ENCODE measurements around the gene TBC1D22A.

Gene TBC1D22A

GRCh38 chr22:47177334-47177815 lies 414.9 kb downstream of the TBC1D22A start:
- no peak for DNase-seq

- DNase-seq: no peak
These were observed 415.9 kb downstream of the TBC1D22A start for GRCh38 chr22:47178339-47178738.

GRCh38 chr22:47180796-47181195 lies 418.3 kb downstream of the TBC1D22A start:
- DNase-seq: no peak

- no peak for DNase-seq
These were observed 424.9 kb downstream of the TBC1D22A start for GRCh38 chr22:47187176-47187957.

GRCh38 chr22:47188261-47189055 lies 426.0 kb downstream of the TBC1D22A start:
- DNase-seq: no peak

GRCh38 chr22:47189056-47189916 lies 426.8 kb downstream of the TBC1D22A start:
- DNase-seq: no peak

GRCh38 chr22:47190276-47190956 lies 428.0 kb downstream of the TBC1D22A start:
- DNase-seq: no peak

- DNase-seq: no peak
These were observed 428.7 kb downstream of the TBC1D22A start for GRCh38 chr22:47190957-47191670.

GRCh38 chr22:47191671-47192650 lies 429.5 kb downstream of the TBC1D22A start:
- DNase-seq: no peak

- DNase-seq: peak; percentile 14 to 18
These were observed 430.4 kb downstream of the TBC1D22A start for GRCh38 chr22:47192651-47193437.

- no peak for DNase-seq
These were observed 431.3 kb downstream of the TBC1D22A start for GRCh38 chr22:47193606-47194329.

GRCh38 chr22:47194476-47195155 lies 432.2 kb downstream of the TBC1D22A start:
- DNase-seq: no peak

GRCh38 chr22:47195156-47195483 lies 432.7 kb downstream of the TBC1D22A start:
- DNase-seq: no peak

- no peak for DNase-seq
These were observed 433.2 kb downstream of the TBC1D22A start for GRCh38 chr22:47195484-47196165.

GRCh38 chr22:47196166-47196849 lies 433.9 kb downstream of the TBC1D22A start:
- DNase-seq: no peak

GRCh38 chr22:47196881-47197772 lies 434.7 kb downstream of the TBC1D22A start:
- DNase-seq: no peak
